Naive B cell (primary cell): ENCODE results near the gene OTX2. TPM values are rescaled to one million over a fixed set of nuclear protein-coding genes. Genes with fewer than 3 reads are reported as not detected.

Experiments used
- ATAC-seq, 2 donors: fragments of 150-1000 bp; cut with Tn5 transposase; 2 replicates each; pipeline ENCODE4 v1.10.0; 2021; ENCODE audit warnings: low read depth in 2 of 2, mild to moderate bottlenecking in 2 of 2, moderate library complexity in 2 of 2
- DNase-seq: peaks from one replicate; pipeline ENCODE4 v3.0.0; 2022
- H3K27ac Mint-ChIP-seq, 6 donors: one replicate each; pipeline ENCODE4 v1.8.0; 2020 to 2022; ENCODE audit warnings: mild to moderate bottlenecking in 6 of 6, mixed read lengths in 6 of 6, moderate library complexity in 5 of 6, inconsistent platforms in 2 of 6
- H3K27me3 Mint-ChIP-seq, 3 donors: one replicate each; pipeline ENCODE4 v1.8.0; 2021 to 2022; ENCODE audit warnings: mixed read lengths in 3 of 3, mild to moderate bottlenecking in 1 of 3
- H3K36me3 Mint-ChIP-seq, 2 donors: one replicate each; pipeline ENCODE4 v1.8.0; 2020 to 2022; ENCODE audit warnings: mixed read lengths in 2 of 2, inconsistent platforms in 1 of 2, mild to moderate bottlenecking in 1 of 2
- H3K4me1 Mint-ChIP-seq, 3 donors: one replicate each; pipeline ENCODE4 v1.8.0; 2020 to 2022; ENCODE audit warnings: mixed read lengths in 3 of 3, inconsistent platforms in 1 of 3, mild to moderate bottlenecking in 1 of 3, moderate library complexity in 1 of 3
- H3K4me3 Mint-ChIP-seq, 8 donors: one replicate each; pipeline ENCODE4 v1.8.0; 2020 to 2022; ENCODE audit warnings: mild to moderate bottlenecking in 8 of 8, mixed read lengths in 8 of 8, moderate library complexity in 8 of 8, inconsistent platforms in 2 of 8
- H3K9me3 Mint-ChIP-seq, 7 donors: one replicate each; pipeline ENCODE4 v1.8.0; 2020 to 2022; ENCODE audit warnings: mixed read lengths in 7 of 7, mild to moderate bottlenecking in 5 of 7, inconsistent platforms in 2 of 7, moderate library complexity in 1 of 7
- polyA plus RNA-seq, 6 donors: library from polyadenylated mRNA; unstranded; fragments of 300-500 nt; fragmentation: Illumina TruSeq; gene quantifications; one replicate each; pipeline ENCODE4 v1.2.3, GENCODE V29; 2021; ENCODE audit warnings: low read depth in 6 of 6

OTX2 gene
- polyA plus RNA-seq, 6 donors from 2014 or later = not detected

- Mint-ChIP-seq H3K4me1 (peaks cover 0 to 6% (median 0%) of the 10 kb centered on the region in 3 donors), H3K4me3 (no peak overlapping the region), H3K9me3 (peaks cover 0 to 8% (median 0%) of the 10 kb centered on the region in 7 donors), H3K36me3 (no peaks in the 10 kb centered on the region), H3K27me3 (peaks cover 29 to 50% (median 36%) of the 10 kb centered on the region in 3 donors), H3K27ac (no peak overlapping the region)
- DNase-seq (no peak), ATAC-seq (no peak)
These were observed 10.9 kb upstream of the OTX2 start for GRCh38 chr14:56821177-56821576.

GRCh38 chr14:56817396-56817921, 7.2 kb upstream of the OTX2 start:
- ATAC-seq (no peak), DNase-seq (no peak)
- H3K4me3 Mint-ChIP-seq = no peak overlapping the region
- H3K36me3 Mint-ChIP-seq = no peaks in the 10 kb centered on the region
- peaks cover 0 to 6% (median 3%) of the 10 kb centered on the region in 3 donors for H3K4me1 Mint-ChIP-seq
- peaks cover 46 to 56% (median 49%) of the 10 kb centered on the region in 3 donors for H3K27me3 Mint-ChIP-seq
- no peak overlapping the region for H3K27ac Mint-ChIP-seq
- H3K9me3 Mint-ChIP-seq = peaks cover 0 to 8% (median 2%) of the 10 kb centered on the region in 7 donors

DNA sequence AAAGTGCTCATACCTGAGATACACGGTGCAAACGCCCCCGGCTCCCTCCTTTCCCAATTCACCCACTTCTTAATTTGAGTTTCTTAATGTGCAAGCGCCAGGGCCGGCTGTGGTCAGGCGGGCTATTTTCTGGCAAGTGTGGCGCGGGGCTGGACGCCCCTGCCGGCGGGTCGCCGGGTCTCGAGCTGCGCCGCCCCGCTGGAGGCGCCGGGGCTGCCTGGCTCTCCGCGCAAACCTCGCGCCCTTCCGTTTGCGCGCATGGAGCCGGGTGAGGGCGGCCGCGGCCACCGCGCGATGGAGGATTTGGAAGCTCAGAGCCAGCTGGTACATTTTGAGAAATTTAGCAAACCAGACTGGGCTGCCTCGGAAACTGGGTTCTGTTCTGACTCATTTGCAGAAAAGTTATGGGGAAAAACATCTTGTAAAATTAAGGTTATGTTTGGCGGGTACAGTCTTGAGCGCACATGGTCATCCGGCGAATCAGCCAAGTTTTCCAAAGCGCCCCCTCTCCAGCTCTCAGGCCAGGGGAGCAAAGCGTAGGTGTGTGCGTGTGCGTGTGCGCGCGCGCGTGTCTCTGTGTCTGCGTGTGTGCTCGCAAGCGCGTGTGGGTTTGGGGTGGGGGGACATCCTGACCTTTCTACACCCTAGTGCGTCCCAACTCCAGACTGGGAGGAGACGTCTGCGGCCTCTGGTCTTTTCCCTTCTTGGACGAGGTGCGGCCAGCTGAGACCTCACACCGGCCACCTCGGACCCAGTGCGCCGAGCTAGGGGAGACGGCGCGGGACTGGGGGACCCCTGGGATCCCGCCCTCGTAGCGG, 6.5 kb upstream of the OTX2 start:
- H3K4me1 Mint-ChIP-seq = peaks cover 0 to 6% (median 3%) of the 10 kb centered on the region in 3 donors
- no peak overlapping the region for H3K4me3 Mint-ChIP-seq
- DNase-seq (no peak), ATAC-seq (no peak)
- peaks cover 0 to 8% (median 2%) of the 10 kb centered on the region in 7 donors for H3K9me3 Mint-ChIP-seq
- peaks cover 49 to 62% (median 54%) of the 10 kb centered on the region in 3 donors for H3K27me3 Mint-ChIP-seq
- H3K36me3 Mint-ChIP-seq = no peaks in the 10 kb centered on the region
- no peak overlapping the region for H3K27ac Mint-ChIP-seq

DNA sequence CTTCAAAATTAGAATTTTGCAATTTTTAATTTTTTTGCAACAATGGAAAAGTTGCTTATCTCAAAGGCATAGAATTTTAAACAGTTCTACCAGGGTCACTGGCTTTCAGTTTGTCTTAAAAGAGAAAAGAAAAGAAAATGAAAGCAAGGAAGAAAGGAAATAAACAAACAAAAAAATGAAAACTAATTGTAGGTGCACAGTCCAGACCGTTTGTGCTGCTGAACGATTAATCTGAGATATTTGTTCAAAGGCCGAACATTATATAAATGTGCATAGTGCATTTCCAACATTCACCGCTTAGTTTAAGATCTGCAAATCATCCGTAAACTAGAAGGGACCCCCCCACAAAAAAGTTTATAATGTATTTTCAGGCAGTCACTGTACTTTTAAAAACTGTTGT, 5.5 kb upstream of the OTX2 start:
- ATAC-seq = no peak
- no peak for DNase-seq
- Mint-ChIP-seq H3K4me3 (no peak overlapping the region), H3K27me3 (peaks cover 51 to 63% (median 56%) of the 10 kb centered on the region in 3 donors), H3K36me3 (peaks cover 0 to 7% of the 10 kb centered on the region in 2 donors), H3K27ac (no peak overlapping the region), H3K4me1 (peaks cover 0 to 6% (median 3%) of the 10 kb centered on the region in 3 donors), H3K9me3 (peaks cover 0 to 8% (median 4%) of the 10 kb centered on the region in 7 donors)

- no peak for DNase-seq
- H3K9me3 Mint-ChIP-seq = peaks cover 0 to 11% (median 4%) of the 10 kb centered on the region in 7 donors
- peaks cover 56 to 63% (median 60%) of the 10 kb centered on the region in 3 donors for H3K27me3 Mint-ChIP-seq
- ATAC-seq = no peak
- no peak overlapping the region for H3K4me3 Mint-ChIP-seq
- peaks cover 0 to 13% of the 10 kb centered on the region in 2 donors for H3K36me3 Mint-ChIP-seq
- no peak overlapping the region for H3K27ac Mint-ChIP-seq
- peaks cover 0 to 6% (median 3%) of the 10 kb centered on the region in 3 donors for H3K4me1 Mint-ChIP-seq
These were observed 4.9 kb upstream of the OTX2 start for GRCh38 chr14:56814969-56815700.

DNA sequence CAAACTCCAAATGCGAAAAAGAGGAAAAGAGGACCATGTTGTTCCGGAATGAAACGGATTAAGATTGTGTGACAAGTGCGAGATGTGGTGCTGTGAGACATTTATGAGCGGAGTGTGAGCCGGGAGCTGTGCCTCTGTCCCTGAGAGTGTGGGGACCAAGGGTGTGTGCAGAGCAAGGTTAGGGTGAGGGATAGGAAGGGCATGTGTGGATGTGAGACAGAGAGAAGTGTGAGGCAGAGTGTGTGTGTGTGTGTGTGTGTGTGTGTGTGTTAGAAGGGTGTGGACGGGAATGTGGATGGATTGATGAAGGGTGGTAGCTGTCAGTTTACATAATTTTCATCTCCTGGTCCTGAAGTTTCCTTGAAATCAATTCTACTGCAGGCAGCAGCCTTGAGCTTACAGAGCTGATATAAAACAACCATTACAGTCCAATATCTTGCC, 4.3 kb upstream of the OTX2 start:
- ATAC-seq (no peak), DNase-seq (no peak)
- H3K4me3 Mint-ChIP-seq = peak overlapping the region in 1 of 8 donors; percentile 70
- H3K27ac Mint-ChIP-seq = no peak overlapping the region
- H3K36me3 Mint-ChIP-seq = peaks cover 0 to 19% of the 10 kb centered on the region in 2 donors
- H3K27me3 Mint-ChIP-seq = peaks cover 60 to 66% (median 65%) of the 10 kb centered on the region in 3 donors
- H3K9me3 Mint-ChIP-seq = peaks cover 0 to 17% (median 8%) of the 10 kb centered on the region in 7 donors
- H3K4me1 Mint-ChIP-seq = peaks cover 0 to 11% (median 6%) of the 10 kb centered on the region in 3 donors

DNA sequence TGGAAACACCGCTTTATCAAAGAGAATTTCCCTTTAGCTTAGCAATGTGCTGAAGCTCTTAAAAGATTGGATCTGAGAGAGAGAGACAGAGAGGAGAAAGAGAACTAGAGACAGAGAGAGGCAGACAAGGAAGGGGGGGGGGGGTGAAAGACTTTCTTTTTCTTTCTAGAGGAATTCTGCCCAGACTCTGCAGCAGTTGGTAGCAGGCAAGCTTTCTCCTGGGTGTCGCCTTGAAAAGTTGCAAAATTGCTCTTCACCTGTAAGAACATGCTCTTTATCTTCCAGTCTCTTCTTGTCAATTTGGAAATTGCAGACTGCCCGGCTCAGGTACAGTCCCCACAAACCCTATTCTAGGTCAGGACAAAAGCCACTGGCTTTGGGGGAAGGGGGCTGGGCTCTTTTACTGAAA, 2.9 kb upstream of the OTX2 start:
- DNase-seq (no peak), ATAC-seq (no peak)
- H3K9me3 Mint-ChIP-seq = peaks cover 0 to 20% (median 10%) of the 10 kb centered on the region in 7 donors
- peaks cover 6 to 17% (median 8%) of the 10 kb centered on the region in 3 donors for H3K4me1 Mint-ChIP-seq
- H3K36me3 Mint-ChIP-seq = peaks cover 0 to 21% of the 10 kb centered on the region in 2 donors
- H3K27me3 Mint-ChIP-seq = peaks cover 54 to 70% (median 66%) of the 10 kb centered on the region in 3 donors
- peak overlapping the region in 1 of 8 donors; percentile 49 for H3K4me3 Mint-ChIP-seq
- no peak overlapping the region for H3K27ac Mint-ChIP-seq

DNA sequence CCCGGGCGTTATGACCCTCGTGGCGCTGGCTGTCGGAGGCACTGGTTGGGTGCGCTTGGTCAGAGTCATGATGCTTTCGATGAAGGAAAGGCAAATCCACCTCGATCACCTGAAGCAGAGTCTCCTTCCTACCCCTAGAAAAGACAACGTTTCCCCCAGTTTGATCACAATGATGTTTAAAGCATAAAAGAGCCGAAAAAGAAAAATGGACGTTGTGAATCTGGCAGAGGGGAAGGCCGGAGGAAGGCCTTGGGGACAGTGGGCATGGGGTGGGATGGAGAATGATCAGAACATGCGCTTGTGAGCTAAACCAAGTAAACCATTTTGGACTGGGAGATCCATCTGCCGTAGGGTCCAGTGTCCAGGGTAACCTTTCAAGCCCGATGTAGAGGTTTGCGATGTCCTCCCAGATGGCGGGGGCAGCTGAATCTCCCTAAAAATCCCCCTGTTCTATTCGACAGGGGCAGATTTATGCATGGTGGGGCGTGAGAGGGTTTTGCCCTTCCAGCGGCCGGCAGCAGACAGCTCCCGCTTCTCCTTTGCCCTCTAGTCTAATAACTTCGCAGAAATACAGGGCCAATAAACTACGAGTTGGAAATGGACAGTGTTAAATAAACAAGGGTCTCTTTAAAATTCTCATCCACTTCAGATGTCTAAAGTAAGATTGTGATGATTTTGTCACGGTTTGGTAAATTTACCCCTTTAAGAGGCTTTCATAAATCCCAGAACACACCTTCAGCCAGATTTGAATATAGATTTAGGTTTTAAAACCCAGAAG, 2.3 kb upstream of the OTX2 start:
- DNase-seq = no peak
- Mint-ChIP-seq H3K36me3 (peaks cover 0 to 21% of the 10 kb centered on the region in 2 donors), H3K4me1 (peaks cover 9 to 18% (median 11%) of the 10 kb centered on the region in 3 donors), H3K9me3 (peaks cover 0 to 20% (median 10%) of the 10 kb centered on the region in 7 donors), H3K4me3 (peak overlapping the region in 1 of 8 donors; percentile 49), H3K27me3 (peaks cover 53 to 70% (median 66%) of the 10 kb centered on the region in 3 donors), H3K27ac (peak overlapping the region in 1 of 6 donors; percentile 47)
- no peak for ATAC-seq

- Mint-ChIP-seq H3K27ac (no peak overlapping the region), H3K27me3 (peaks cover 60 to 74% (median 71%) of the 10 kb centered on the region in 3 donors), H3K4me1 (peaks cover 9 to 22% (median 11%) of the 10 kb centered on the region in 3 donors), H3K9me3 (peaks cover 0 to 23% (median 14%) of the 10 kb centered on the region in 7 donors), H3K4me3 (no peak overlapping the region), H3K36me3 (peaks cover 0 to 21% of the 10 kb centered on the region in 2 donors)
- no peak for DNase-seq
- no peak for ATAC-seq
These were observed 1.5 kb upstream of the OTX2 start for GRCh38 chr14:56811593-56812363.

DNA sequence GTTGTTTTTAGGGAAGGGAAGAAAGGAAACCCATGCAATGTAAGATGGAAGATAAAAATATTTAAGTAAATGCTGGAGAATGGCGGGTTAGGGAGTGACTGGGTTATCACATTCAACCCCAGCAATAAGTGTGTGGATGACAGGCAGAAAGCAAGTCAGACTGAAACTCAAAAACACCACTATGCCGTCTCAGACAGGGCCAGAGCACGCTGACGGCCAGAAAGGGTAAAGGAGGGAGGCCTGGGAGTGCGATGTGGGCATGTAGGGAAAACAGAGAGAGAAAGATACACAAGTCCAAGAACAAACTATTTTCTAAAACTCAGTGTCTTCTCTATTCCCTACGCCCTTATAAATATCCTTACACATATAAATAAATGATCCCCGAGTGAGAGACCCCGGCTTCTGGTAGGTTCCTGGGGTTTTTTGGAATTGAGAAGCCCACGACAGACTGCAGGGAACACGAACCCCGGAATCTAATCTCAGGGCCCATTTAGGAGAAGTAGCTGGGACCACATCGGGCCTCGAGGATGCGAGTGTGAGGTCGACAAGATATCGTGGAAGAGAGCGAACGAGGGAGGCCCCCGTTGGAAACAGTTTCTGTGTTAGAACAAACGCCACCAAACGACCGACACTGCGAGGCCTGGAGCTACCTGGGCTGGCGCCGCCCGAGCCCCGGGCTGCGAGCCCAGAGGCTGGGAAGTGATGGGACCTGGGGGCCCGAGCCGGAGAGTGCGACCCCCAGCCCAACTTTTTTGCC, 735 bp upstream of the OTX2 start:
- H3K4me3 Mint-ChIP-seq = peak overlapping the region in 1 of 8 donors; percentile 9
- peaks cover 68 to 82% (median 78%) of the 10 kb centered on the region in 3 donors for H3K27me3 Mint-ChIP-seq
- H3K4me1 Mint-ChIP-seq = peaks cover 10 to 22% (median 11%) of the 10 kb centered on the region in 3 donors
- H3K36me3 Mint-ChIP-seq = peaks cover 0 to 21% of the 10 kb centered on the region in 2 donors
- peaks cover 0 to 24% (median 19%) of the 10 kb centered on the region in 7 donors for H3K9me3 Mint-ChIP-seq
- DNase-seq (no peak), ATAC-seq (no peak)
- H3K27ac Mint-ChIP-seq = no peak overlapping the region
